ENCODE results near the gene CTCFL.
"Not testable (repeated sequence)": the region's sequence is repeated elsewhere in the genome, so short reads cannot be mapped to it uniquely, and the experiment has no call there.

The CTCFL gene

DNA sequence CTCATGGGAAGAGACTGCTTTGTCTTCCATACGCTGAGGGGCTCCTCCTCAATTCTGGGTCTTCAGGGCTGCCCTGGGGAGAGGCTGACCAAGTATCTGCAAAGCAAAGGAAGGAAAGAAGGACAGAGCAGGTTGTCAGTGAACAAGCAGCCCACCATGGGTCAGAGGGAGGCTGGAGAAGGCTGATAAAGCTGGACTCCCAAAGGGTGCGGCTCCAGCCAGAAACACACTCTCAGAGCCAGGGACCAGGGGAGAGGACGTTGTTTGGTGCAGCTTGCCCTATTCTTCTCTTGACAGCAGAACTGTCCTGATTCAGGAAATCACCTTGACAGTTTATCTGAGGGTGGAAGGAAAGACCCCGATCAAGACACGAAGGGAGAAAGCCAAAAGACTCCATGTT lies 10.4 kb upstream of the CTCFL start:
- no peak for DNase-seq

- no peak for DNase-seq
Observed at GRCh38 chr20:57532104-57532503, 7.2 kb upstream of the CTCFL start.

DNA sequence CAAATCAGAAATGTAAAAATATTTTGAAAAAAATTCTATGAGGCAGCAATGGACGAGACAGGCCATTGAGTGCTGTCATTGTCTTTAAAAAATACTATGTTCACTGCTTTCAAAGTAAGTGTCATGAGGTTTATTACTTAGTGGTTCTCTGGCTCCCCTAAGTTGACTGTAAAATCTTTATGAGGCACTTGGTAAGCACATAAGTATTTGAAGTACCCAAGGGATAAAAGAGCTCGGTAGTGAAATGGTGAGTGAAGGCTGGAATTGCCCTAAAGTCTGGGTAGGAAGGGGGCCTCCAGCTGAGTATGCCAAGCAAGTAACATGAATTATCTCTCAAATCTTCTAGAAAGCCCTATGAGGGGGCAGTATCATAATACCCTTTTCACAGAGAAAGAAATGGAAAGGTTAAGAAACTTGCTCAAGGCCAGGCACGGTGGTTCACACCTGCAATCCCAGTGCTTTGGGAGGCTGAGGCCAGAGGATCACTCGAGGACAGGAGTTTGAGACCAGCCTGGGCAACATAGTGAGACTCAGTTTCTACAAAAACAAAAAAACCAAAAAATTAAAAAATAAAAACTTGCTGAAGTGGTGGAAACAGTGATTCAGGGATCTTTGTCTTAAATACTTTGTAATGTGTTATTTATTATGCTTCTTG lies 5.5 kb upstream of the CTCFL start:
- no peak for DNase-seq

- no peak for DNase-seq
Observed at GRCh38 chr20:57529810-57530209, 4.9 kb upstream of the CTCFL start.

DNA sequence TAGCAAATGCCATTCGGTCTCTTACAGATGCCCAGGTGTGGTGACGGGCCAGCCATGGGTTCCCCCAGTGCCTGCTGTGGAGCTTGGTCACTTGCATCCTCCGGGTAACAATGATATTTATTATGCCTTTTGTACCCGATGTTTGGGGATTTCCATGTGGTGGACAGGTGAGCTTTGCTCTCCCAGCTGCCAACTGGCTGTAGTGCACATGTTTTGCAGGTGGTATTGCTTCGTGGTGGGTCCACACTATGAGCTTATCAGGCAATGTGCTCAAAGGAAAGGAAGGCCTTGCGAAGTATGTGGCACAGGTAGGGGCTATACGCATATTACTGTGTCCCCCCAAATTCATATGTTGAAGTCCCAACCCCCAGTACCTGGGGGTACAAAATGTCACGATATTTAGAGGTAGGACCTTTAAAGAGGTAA lies 4.2 kb upstream of the CTCFL start:
- DNase-seq: no peak

- no peak for DNase-seq
Observed at GRCh38 chr20:57528148-57528547, 3.2 kb upstream of the CTCFL start.

DNA sequence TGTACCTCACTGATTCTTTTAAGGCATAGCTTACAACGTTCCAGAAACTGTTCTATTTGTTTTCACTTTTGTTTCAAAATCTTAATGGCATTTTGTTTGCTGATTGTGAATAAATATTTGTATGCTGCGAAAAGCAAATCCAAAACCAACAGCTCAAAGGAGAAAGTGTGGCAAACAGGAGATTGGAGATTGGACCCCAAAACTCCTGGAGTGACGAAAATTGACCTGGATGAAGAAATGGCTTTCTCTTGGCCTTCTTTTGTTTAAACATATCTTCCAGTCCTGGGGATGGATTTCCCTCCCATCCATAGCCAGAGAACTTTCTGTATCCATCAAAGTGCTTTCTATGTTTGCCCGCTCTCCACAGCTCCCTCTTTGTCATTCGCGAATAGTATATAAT lies 2.8 kb upstream of the CTCFL start:
- no peak for DNase-seq

DNA sequence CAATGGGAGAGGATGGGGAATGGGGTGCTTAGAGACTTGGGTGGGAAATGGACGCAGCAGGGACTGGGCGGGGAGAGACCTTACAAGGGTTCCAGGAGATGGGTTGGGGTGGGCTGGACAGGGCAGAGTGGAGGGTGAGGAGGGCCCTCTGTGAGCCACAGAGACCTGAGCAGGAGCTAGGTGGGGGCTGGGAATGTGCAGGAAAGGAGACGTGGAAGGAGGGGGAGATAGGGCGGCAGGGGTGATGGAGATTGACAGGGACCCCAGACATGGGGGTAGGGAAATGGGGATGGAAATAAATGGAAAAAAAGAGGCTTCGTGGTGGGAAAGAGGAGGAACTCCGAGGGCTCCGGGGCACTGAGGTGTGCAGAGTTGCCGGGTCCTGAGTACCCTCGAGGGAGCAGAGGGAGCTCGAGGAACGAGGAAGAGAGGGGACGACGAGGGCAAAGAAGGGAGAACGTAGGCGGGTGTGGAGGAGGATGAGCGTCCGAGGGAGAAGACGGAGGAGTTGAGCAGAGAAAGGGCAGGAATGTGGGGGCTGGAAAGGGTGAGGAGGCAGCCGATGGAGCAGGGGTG lies 2.0 kb upstream of the CTCFL start:
- no peak for DNase-seq

GRCh38 chr20:57526087-57526884 lies 1.3 kb upstream of the CTCFL start:
- no peak for DNase-seq

GRCh38 chr20:57525328-57526086 lies 567 bp upstream of the CTCFL start:
- no peak for DNase-seq

DNA sequence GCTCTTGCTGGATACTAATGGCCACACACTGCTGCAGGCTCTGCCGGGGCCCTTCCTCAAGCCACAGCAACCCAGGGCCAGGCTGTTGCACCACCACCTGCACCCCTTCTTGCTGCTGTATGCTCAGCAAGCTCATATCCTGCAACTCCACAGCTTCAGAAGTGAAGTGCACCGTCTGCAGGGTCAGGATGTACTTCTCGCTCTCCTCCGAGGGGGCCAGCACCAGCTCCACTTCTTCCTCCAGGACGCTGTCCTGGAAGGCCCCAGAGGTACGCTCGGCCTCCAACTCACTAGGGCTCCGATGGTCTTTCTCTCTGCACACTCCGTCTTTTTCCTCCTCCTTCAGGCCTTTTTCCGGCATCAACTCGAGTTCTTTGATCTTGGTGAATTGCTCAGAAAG lies 1.2 kb downstream of the CTCFL start:
- no peak for DNase-seq

- DNase-seq: no peak
Observed at GRCh38 chr20:57522380-57523140, 2.4 kb downstream of the CTCFL start.

- no peak for DNase-seq
Observed at GRCh38 chr20:57517904-57518303, 7.0 kb downstream of the CTCFL start.

DNA sequence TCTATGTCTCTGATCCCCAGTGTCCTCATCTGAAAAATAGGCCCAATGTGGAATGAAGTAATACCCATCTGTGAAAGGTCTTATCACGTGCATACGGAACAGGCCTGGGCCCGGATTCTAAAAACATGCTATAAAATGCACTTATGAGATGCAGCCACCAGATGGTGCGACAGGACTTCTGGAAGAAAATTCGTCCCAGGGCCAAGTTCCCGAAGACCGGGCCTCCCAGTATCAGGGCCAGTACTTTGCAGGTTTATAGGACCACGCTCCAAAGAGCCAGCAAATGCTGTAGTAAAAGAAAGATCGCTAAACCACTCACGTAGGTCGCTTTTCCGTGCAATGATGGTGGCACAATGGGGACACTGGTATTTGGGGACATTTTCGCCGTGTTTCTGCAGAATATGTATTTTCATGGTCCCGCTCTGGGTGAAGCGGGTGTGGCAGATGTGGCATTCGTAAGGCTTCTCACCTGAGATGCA lies 10.6 kb downstream of the CTCFL start:
- DNase-seq: peak; percentile 69

DNA sequence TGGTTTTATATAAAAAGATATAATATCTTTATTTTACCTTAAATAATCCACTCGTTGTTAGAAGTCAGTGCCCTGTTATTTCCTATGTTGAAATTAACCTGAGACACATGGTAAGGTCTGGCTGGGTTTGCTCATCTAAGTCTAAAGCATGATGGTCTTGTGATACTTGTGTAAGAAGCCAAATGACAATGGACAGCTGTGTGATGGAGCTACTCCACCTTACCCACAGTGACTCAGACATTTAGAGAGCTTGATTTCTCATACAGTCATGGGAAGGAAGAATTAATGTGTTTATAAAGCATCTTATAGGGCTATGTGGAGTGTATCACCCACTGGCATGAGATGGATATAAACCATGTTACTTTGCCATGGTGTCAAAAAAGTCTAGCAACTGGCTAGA lies 11.7 kb downstream of the CTCFL start:
- no peak for DNase-seq

- no peak for DNase-seq
Observed at GRCh38 chr20:57512432-57512831, 12.5 kb downstream of the CTCFL start.

GRCh38 chr20:57511709-57512108 lies 13.2 kb downstream of the CTCFL start:
- DNase-seq: not testable (repeated sequence)

DNA sequence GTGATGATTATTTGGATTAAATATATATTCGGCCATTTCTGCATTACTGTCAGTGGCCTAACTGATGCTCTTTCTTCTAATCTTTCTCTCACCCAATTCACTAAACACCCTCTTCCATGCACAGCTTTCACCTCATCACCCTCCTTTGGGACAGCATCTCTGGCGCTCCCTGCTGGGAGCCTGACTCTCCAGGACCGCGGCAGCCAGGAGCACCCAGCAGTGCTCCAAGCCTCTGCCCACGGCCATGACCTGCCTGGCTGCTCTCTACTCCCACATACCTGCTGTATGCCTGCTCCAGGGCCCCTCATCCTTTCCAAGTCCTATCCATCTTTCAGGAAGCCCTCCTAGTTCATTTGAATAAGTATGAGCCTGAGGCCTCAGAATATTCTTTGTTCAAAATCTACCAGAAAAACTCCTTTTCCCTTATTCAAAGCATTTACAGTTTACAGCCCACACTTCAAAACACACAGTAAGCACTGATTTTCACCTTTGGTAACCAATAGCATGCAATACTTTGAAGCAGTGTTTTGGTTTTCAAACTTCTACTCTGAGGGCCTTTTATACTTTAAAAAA lies 15.2 kb downstream of the CTCFL start:
- DNase-seq: no peak

DNA sequence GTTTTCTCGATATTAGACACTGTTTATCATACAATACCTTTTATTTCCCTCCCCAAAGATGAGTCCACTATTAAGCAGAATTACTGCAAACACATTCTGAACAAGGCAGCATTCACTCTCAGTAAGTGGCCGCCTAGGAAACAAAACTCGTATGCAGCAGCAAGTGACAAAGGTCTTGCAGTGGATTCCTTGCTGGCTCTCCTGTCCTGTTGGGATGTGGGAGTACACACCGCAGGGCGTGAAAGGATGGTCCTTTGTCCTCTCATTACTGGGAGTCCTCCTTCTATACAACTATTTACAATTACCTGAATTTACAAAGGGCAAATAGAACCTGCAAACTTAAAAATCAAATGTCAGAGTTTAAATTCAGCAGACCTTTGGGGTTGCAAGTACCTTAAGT lies 16.1 kb downstream of the CTCFL start:
- no peak for DNase-seq

DNA sequence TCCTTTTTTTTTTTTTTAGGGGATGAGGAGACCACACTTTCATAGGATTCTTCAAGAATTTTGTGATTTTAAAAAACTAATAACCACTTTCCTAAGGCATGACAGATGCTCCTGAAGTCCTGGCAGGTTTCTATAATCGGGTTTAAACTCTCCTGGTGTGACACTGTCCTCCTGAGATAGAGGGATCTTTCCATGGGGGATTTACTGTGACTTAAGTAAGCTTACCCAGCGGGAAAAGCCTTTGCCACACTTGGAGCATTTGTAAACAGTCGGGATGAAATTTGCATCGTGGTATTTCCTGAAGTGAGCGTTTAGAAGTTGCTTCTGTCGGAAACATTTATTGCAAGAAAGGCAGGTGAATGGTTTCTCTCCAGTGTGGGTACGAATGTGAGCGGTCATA lies 16.6 kb downstream of the CTCFL start:
- DNase-seq: no peak

- no peak for DNase-seq
Observed at GRCh38 chr20:57507477-57507876, 17.5 kb downstream of the CTCFL start.

GRCh38 chr20:57505979-57506378 lies 19.0 kb downstream of the CTCFL start:
- no peak for DNase-seq

Data from DMS53 (cell line).